ENCODE data around the gene ADAM19.
"Not testable (repeated sequence)": the region's sequence is repeated elsewhere in the genome, so short reads cannot be mapped to it uniquely, and the experiment has no call there.

The ADAM19 gene

GRCh38 chr5:157445745-157446411 is 129.7 kb downstream of the ADAM19 start:
- Histone ChIP-seq H3K9me3 (ENCODE audit: control insufficient read depth in 2 of 2, low read length in 2 of 2) (no peaks in the 10 kb centered on the region), H3K27me3 (ENCODE audit: control insufficient read depth in 2 of 2, insufficient read depth in 2 of 2, low read length in 2 of 2) (no peaks in the 10 kb centered on the region), H3K36me3 (ENCODE audit: control insufficient read depth in 2 of 2, insufficient read depth in 2 of 2, low read length in 2 of 2) (no peaks in the 10 kb centered on the region), H3K4me3 (ENCODE audit: low read length in 2 of 2) (no peak overlapping the region), H3K9ac (ENCODE audit: low read depth in 1 of 2, low read length in 2 of 2) (no peak overlapping the region), H3K27ac (ENCODE audit: low read depth in 2 of 2, low read length in 2 of 2) (no peak overlapping the region), H3K4me1 (ENCODE audit: control insufficient read depth in 2 of 2, insufficient read depth in 2 of 2, low read length in 2 of 2) (peaks cover 4% of the 10 kb centered on the region in 2 donors)

DNA sequence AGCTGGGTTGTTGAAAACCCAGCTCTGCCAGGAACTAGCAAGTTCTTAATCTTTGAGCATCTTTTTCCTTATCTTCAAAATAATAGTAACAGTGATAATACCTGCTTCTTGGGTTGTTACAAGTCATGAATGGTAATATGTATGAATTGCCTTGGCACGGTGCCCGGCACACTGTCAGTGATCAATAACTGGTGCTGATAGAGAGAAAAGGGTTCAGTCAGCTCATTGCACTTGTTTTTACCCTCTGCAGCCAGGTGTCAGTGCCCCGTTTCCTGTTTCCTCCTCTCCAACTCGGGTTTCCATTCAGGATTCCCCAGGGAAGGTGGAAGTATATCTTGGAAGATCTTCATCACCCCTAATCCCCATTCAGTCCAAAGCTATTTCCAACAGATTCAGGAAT is 131.4 kb downstream of the ADAM19 start:
- H3K4me3 ChIP-seq (ENCODE audit: low read length in 2 of 2): no peak overlapping the region
- H3K9me3 ChIP-seq (ENCODE audit: control insufficient read depth in 2 of 2, low read length in 2 of 2): no peaks in the 10 kb centered on the region
- no peaks in the 10 kb centered on the region for H3K27me3 ChIP-seq (ENCODE audit: control insufficient read depth in 2 of 2, insufficient read depth in 2 of 2, low read length in 2 of 2)
- no peaks in the 10 kb centered on the region for H3K36me3 ChIP-seq (ENCODE audit: control insufficient read depth in 2 of 2, insufficient read depth in 2 of 2, low read length in 2 of 2)
- peaks cover 4% of the 10 kb centered on the region in 2 donors for H3K4me1 ChIP-seq (ENCODE audit: control insufficient read depth in 2 of 2, insufficient read depth in 2 of 2, low read length in 2 of 2)
- H3K9ac ChIP-seq (ENCODE audit: low read depth in 1 of 2, low read length in 2 of 2): no peak overlapping the region
- no peak overlapping the region for H3K27ac ChIP-seq (ENCODE audit: low read depth in 2 of 2, low read length in 2 of 2)

- Histone ChIP-seq H3K36me3 (ENCODE audit: control insufficient read depth in 2 of 2, insufficient read depth in 2 of 2, low read length in 2 of 2) (no peaks in the 10 kb centered on the region), H3K27me3 (ENCODE audit: control insufficient read depth in 2 of 2, insufficient read depth in 2 of 2, low read length in 2 of 2) (no peaks in the 10 kb centered on the region), H3K9ac (ENCODE audit: low read depth in 1 of 2, low read length in 2 of 2) (no peak overlapping the region), H3K4me3 (ENCODE audit: low read length in 2 of 2) (no peak overlapping the region), H3K9me3 (ENCODE audit: control insufficient read depth in 2 of 2, low read length in 2 of 2) (no peaks in the 10 kb centered on the region), H3K27ac (ENCODE audit: low read depth in 2 of 2, low read length in 2 of 2) (no peak overlapping the region), H3K4me1 (ENCODE audit: control insufficient read depth in 2 of 2, insufficient read depth in 2 of 2, low read length in 2 of 2) (peaks cover 4% of the 10 kb centered on the region in 2 donors)
Observed at GRCh38 chr5:157443041-157443549, 132.5 kb downstream of the ADAM19 start.

GRCh38 chr5:157434096-157434495 is 141.5 kb downstream of the ADAM19 start:
- Histone ChIP-seq H3K9ac (ENCODE audit: low read depth in 1 of 2, low read length in 2 of 2) (no peak overlapping the region), H3K9me3 (ENCODE audit: control insufficient read depth in 2 of 2, low read length in 2 of 2) (no peaks in the 10 kb centered on the region), H3K27me3 (ENCODE audit: control insufficient read depth in 2 of 2, insufficient read depth in 2 of 2, low read length in 2 of 2) (no peaks in the 10 kb centered on the region), H3K36me3 (ENCODE audit: control insufficient read depth in 2 of 2, insufficient read depth in 2 of 2, low read length in 2 of 2) (no peaks in the 10 kb centered on the region), H3K4me1 (ENCODE audit: control insufficient read depth in 2 of 2, insufficient read depth in 2 of 2, low read length in 2 of 2) (no peaks in the 10 kb centered on the region), H3K4me3 (ENCODE audit: low read length in 2 of 2) (no peak overlapping the region), H3K27ac (ENCODE audit: low read depth in 2 of 2, low read length in 2 of 2) (no peak overlapping the region)

- Histone ChIP-seq H3K36me3 (ENCODE audit: control insufficient read depth in 2 of 2, insufficient read depth in 2 of 2, low read length in 2 of 2) (no peaks in the 10 kb centered on the region), H3K4me1 (ENCODE audit: control insufficient read depth in 2 of 2, insufficient read depth in 2 of 2, low read length in 2 of 2) (no peaks in the 10 kb centered on the region), H3K27me3 (ENCODE audit: control insufficient read depth in 2 of 2, insufficient read depth in 2 of 2, low read length in 2 of 2) (no peaks in the 10 kb centered on the region), H3K9me3 (ENCODE audit: control insufficient read depth in 2 of 2, low read length in 2 of 2) (no peaks in the 10 kb centered on the region), H3K9ac (ENCODE audit: low read depth in 1 of 2, low read length in 2 of 2) (no peak overlapping the region), H3K27ac (ENCODE audit: low read depth in 2 of 2, low read length in 2 of 2) (no peak overlapping the region), H3K4me3 (ENCODE audit: low read length in 2 of 2) (no peak overlapping the region)
Observed at GRCh38 chr5:157431544-157432200, 143.9 kb downstream of the ADAM19 start.

GRCh38 chr5:157429920-157430319 is 145.7 kb downstream of the ADAM19 start:
- not testable (repeated sequence) for H3K4me1 ChIP-seq (ENCODE audit: control insufficient read depth in 2 of 2, insufficient read depth in 2 of 2, low read length in 2 of 2); H3K36me3 ChIP-seq (ENCODE audit: control insufficient read depth in 2 of 2, insufficient read depth in 2 of 2, low read length in 2 of 2); H3K9ac ChIP-seq (ENCODE audit: low read depth in 1 of 2, low read length in 2 of 2); H3K9me3 ChIP-seq (ENCODE audit: control insufficient read depth in 2 of 2, low read length in 2 of 2); H3K27ac ChIP-seq (ENCODE audit: low read depth in 2 of 2, low read length in 2 of 2); H3K4me3 ChIP-seq (ENCODE audit: low read length in 2 of 2); H3K27me3 ChIP-seq (ENCODE audit: control insufficient read depth in 2 of 2, insufficient read depth in 2 of 2, low read length in 2 of 2)
